HEK293 (cell line): ENCODE data around the gene ENDOD1.

Experiments
- CTCF ChIP-seq: fragments of 450-650 bp; formaldehyde crosslinking; IDR thresholded peaks from 2 replicates; pipeline ENCODE4 v1.5.1; 2016; ENCODE audit warnings: missing biosample characterization, missing genetic modification characterization
- ELK4 ChIP-seq: IDR thresholded peaks from 2 replicates; pipeline ENCODE4 v1.6.1; 2011; ENCODE audit warnings: mild to moderate bottlenecking, low read depth, low read length, borderline replicate concordance
- KLF10 ChIP-seq: fragments of 450-650 bp; IDR thresholded peaks from 2 replicates; pipeline ENCODE4 v1.5.1; 2018; ENCODE audit warnings: missing biosample characterization, mild to moderate bottlenecking, missing genetic modification characterization
- KLF7 ChIP-seq: fragments of 450-650 bp; formaldehyde crosslinking; IDR thresholded peaks from 2 replicates; pipeline ENCODE4 v1.5.1; 2016; ENCODE audit warnings: missing biosample characterization, missing genetic modification characterization, borderline replicate concordance
- PBX3 ChIP-seq: sonication (generic); formaldehyde crosslinking; IDR thresholded peaks from 2 replicates; pipeline ENCODE4 v1.8.1; 2022; ENCODE audit warnings: mild to moderate bottlenecking, moderate library complexity, missing genetic modification reagents
- ZFP41 ChIP-seq: fragments of 450-650 bp; formaldehyde crosslinking; IDR thresholded peaks from 2 replicates; pipeline ENCODE4 v1.5.1; 2016; ENCODE audit warnings: missing biosample characterization, missing genetic modification characterization, borderline replicate concordance
- ZNF140 ChIP-seq: fragments of 450-650 bp; formaldehyde crosslinking; IDR thresholded peaks from 2 replicates; pipeline ENCODE4 v1.5.1; 2016; ENCODE audit warnings: missing biosample characterization, missing genetic modification characterization
- ZNF274 ChIP-seq, 2 experiments: fragments of 200-500 bp in 1 of 2; fragments of 450-650 bp in 1 of 2; sonication (Bioruptor generic) in 1 of 2; formaldehyde crosslinking in 1 of 2; IDR thresholded peaks; 2 replicates each; pipeline versions ENCODE4 v1.5.1 to v1.6.1; 2014 to 2016; ENCODE audit warnings: borderline replicate concordance in 1 of 2, inconsistent platforms in 1 of 2, low read length in 1 of 2, missing biosample characterization in 1 of 2, missing genetic modification characterization in 1 of 2
- ZNF37A ChIP-seq: fragments of 450-650 bp; IDR thresholded peaks from 2 replicates; pipeline ENCODE4 v1.5.1; 2018; ENCODE audit warnings: missing biosample characterization, missing genetic modification characterization
- ZNF558 ChIP-seq: fragments of 450-650 bp; formaldehyde crosslinking; IDR thresholded peaks from 2 replicates; pipeline ENCODE4 v1.5.1; 2016; ENCODE audit warnings: missing biosample characterization, missing genetic modification characterization
- ZNF621 ChIP-seq: fragments of 450-650 bp; formaldehyde crosslinking; IDR thresholded peaks from 2 replicates; pipeline ENCODE4 v1.5.1; 2017; ENCODE audit warnings: missing biosample characterization, missing genetic modification characterization
- TF ChIP-seq, protein P1 (sequence below): fragments of 450-650 bp; formaldehyde crosslinking; IDR thresholded peaks from 2 replicates; pipeline ENCODE4 v1.5.1; 2017; ENCODE audit warnings: missing biosample characterization, missing genetic modification characterization
- TF ChIP-seq, protein P2 (sequence below): fragments of 450-650 bp; formaldehyde crosslinking; IDR thresholded peaks from 2 replicates; pipeline ENCODE4 v1.5.1; 2016; ENCODE audit warnings: missing biosample characterization, missing genetic modification characterization

GRCh38 chr11:95057959-95058358, 31.7 kb upstream of the ENDOD1 start:
- TF ChIP-seq CTCF (no peak), PBX3 (no peak), ELK4 (no peak), ZNF558 (tag by site-specific recombination) (no peak), KLF7 (tag by site-specific recombination) (no peak), ZNF274 (IDR thresholded peaks at IDR 0.05; ENCODE audit: low read length) (no peak), ZNF274 (tag by site-specific recombination; IDR thresholded peaks at IDR 0.05; ENCODE audit: borderline replicate concordance) (no peak), ZFP41 (tag by site-specific recombination) (no peak), KLF10 (no peak), ZNF621 (tag by site-specific recombination) (no peak), ZNF140 (no peak), ZNF37A (no peak)
- TF ChIP-seq, protein P1, sequence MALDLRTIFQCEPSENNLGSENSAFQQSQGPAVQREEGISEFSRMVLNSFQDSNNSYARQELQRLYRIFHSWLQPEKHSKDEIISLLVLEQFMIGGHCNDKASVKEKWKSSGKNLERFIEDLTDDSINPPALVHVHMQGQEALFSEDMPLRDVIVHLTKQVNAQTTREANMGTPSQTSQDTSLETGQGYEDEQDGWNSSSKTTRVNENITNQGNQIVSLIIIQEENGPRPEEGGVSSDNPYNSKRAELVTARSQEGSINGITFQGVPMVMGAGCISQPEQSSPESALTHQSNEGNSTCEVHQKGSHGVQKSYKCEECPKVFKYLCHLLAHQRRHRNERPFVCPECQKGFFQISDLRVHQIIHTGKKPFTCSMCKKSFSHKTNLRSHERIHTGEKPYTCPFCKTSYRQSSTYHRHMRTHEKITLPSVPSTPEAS (tag by site-specific recombination) = no peak
- TF ChIP-seq, protein P2, sequence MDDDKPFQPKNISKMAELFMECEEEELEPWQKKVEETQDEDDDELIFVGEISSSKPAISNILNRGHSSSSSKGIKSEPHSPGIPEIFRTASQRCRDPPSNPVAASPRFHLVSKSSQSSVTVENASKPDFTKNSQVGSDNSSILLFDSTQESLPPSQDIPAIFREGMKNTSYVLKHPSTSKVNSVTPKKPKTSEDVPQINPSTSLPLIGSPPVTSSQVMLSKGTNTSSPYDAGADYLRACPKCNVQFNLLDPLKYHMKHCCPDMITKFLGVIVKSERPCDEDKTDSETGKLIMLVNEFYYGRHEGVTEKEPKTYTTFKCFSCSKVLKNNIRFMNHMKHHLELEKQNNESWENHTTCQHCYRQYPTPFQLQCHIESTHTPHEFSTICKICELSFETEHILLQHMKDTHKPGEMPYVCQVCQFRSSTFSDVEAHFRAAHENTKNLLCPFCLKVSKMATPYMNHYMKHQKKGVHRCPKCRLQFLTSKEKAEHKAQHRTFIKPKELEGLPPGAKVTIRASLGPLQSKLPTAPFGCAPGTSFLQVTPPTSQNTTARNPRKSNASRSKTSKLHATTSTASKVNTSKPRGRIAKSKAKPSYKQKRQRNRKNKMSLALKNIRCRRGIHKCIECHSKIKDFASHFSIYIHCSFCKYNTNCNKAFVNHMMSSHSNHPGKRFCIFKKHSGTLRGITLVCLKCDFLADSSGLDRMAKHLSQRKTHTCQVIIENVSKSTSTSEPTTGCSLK = no peak
